ENCODE results near the gene DNAAF5. TPM values are rescaled to one million over a fixed set of nuclear protein-coding genes. Genes with fewer than 3 reads are reported as not detected.

DNAAF5 gene
- total and polyA plus RNA-seq, 2 of the 13 experiments (the other 11 are each of a cell fraction or from before 2014, with no cell fraction given) = 11.9 to 21.5 TPM

DNA sequence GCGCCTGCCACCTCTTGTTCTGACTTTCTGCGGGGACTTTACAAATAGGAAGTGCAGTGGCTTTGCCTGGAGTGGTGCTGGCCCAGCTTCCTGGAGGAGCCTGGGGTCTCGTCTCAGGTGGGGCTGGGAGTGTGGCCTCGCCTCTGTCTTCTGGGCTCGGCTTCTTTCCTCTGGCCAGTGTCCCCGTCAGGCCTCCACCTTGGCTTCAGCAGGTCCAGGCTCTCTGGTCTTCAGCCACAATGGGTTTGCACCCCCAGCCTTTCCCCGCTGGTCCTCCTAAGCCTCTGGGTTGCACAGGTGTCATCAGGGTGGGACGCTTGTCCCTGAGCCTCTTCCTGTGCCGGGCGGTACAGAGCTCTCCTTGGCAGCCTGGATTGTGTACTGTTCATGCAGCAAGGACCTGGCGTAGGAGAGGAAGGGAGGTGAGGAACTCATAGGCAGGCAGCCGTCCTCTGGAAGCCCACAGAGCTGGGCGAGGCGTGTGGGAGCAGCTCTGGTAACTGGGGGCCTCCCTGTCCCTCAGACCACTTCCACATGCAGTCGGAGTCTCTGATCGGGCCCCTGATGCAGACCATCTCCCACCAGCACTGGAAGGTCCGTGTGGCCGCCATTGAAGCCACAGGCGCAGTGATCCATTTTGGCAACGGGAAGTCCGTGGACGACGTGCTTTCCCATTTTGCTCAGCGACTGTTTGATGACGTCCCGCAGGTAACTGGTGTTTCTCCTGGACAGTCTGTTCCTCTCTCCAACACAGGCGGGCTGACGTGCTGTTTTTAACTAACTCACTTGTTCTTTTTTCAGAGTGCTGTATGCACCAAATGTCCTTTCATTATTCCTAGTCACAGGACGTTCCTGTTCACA lies 2.9 kb downstream of the DNAAF5 start (continued):
- TF ChIP-seq HNF1B (CRISPR knock-in tag; IDR thresholded peaks at IDR 0.05) = no peak
- no peak for TF ChIP-seq DRAP1 (CRISPR knock-in tag; IDR thresholded peaks at IDR 0.05)
- TF ChIP-seq NPAS2 (CRISPR knock-in tag; IDR thresholded peaks at IDR 0.05; ENCODE audit: borderline replicate concordance) = no peak
- TF ChIP-seq ZNF781 (CRISPR knock-in tag; IDR thresholded peaks at IDR 0.05; ENCODE audit: borderline replicate concordance, not compliant biosample characterization) = no peak
- TF ChIP-seq ZNF501 (CRISPR knock-in tag; IDR thresholded peaks at IDR 0.05) = no peak
- TF ChIP-seq RBM39 (IDR thresholded peaks at IDR 0.05; ENCODE audit: low read depth, low read length, poor library complexity, severe bottlenecking) = no peak
- no peak for TF ChIP-seq ZSCAN20 (CRISPR knock-in tag; IDR thresholded peaks at IDR 0.05; ENCODE audit: borderline replicate concordance)
- no peak for TF ChIP-seq AKAP8 (CRISPR knock-in tag; IDR thresholded peaks at IDR 0.05)
- no peak for TF ChIP-seq ZNF512B (CRISPR knock-in tag; IDR thresholded peaks at IDR 0.05; ENCODE audit: borderline replicate concordance)
- no peak for TF ChIP-seq FOSL2 (CRISPR knock-in tag; IDR thresholded peaks at IDR 0.05)
- TF ChIP-seq MZF1 (CRISPR knock-in tag; IDR thresholded peaks at IDR 0.05; ENCODE audit: borderline replicate concordance) = no peak
- no peak for TF ChIP-seq CC2D1A (CRISPR knock-in tag; IDR thresholded peaks at IDR 0.05)
- TF ChIP-seq ARID3A (IDR thresholded peaks at IDR 0.05; ENCODE audit: low read depth, low read length) = no peak
- TF ChIP-seq ZNF557 (CRISPR knock-in tag; IDR thresholded peaks at IDR 0.05) = no peak
- no peak for TF ChIP-seq CEBPB (IDR thresholded peaks at IDR 0.05; ENCODE audit: borderline replicate concordance, low read depth, low read length)
- TF ChIP-seq, protein P1, sequence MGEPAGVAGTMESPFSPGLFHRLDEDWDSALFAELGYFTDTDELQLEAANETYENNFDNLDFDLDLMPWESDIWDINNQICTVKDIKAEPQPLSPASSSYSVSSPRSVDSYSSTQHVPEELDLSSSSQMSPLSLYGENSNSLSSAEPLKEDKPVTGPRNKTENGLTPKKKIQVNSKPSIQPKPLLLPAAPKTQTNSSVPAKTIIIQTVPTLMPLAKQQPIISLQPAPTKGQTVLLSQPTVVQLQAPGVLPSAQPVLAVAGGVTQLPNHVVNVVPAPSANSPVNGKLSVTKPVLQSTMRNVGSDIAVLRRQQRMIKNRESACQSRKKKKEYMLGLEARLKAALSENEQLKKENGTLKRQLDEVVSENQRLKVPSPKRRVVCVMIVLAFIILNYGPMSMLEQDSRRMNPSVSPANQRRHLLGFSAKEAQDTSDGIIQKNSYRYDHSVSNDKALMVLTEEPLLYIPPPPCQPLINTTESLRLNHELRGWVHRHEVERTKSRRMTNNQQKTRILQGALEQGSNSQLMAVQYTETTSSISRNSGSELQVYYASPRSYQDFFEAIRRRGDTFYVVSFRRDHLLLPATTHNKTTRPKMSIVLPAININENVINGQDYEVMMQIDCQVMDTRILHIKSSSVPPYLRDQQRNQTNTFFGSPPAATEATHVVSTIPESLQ (CRISPR knock-in tag; conservative IDR thresholded peaks at IDR 0.05) = no peak
- TF ChIP-seq SMC3 (IDR thresholded peaks at IDR 0.05; ENCODE audit: low read length) = no peak

Measured in HepG2 (cell line).